Neuronal stem cell (in vitro differentiated cells): Measurements from ENCODE around the gene ACTL6A.

Experiments used
- DNase-seq: peaks from one replicate; pipeline ENCODE4 v3.0.0-alpha.2; 2013; ENCODE audit warnings: low spot score
- H2AFZ ChIP-seq: one replicate; pipeline ENCODE4 v1.6.1; 2013; ENCODE audit warnings: mild to moderate bottlenecking, low read length, inconsistent platforms
- H2AK5ac ChIP-seq: 2 replicates; pipeline ENCODE4 v1.6.1; 2013; ENCODE audit warnings: low read depth, mild to moderate bottlenecking, inconsistent platforms, low read length, moderate library complexity, mixed read lengths
- H2BK120ac ChIP-seq: 2 replicates; pipeline ENCODE4 v1.6.1; 2013; ENCODE audit warnings: low read depth, mild to moderate bottlenecking, inconsistent platforms, low read length, moderate library complexity, mixed read lengths
- H2BK12ac ChIP-seq: one replicate; pipeline ENCODE4 v1.6.1; 2013; ENCODE audit warnings: low read length, inconsistent platforms
- H2BK15ac ChIP-seq: 2 replicates; pipeline ENCODE4 v1.6.1; 2013; ENCODE audit warnings: mild to moderate bottlenecking, low read length, inconsistent platforms, mixed read lengths
- H2BK5ac ChIP-seq: one replicate; pipeline ENCODE4 v1.6.1; 2013; ENCODE audit warnings: inconsistent platforms, mild to moderate bottlenecking, low read length, moderate library complexity
- H3K14ac ChIP-seq: one replicate; pipeline ENCODE4 v1.6.1; 2013; ENCODE audit warnings: low read length, inconsistent platforms
- H3K18ac ChIP-seq: 2 replicates; pipeline ENCODE4 v1.6.1; 2013; ENCODE audit warnings: low read length, inconsistent platforms
- H3K23ac ChIP-seq: 2 replicates; pipeline ENCODE4 v1.6.1; 2013; ENCODE audit warnings: low read depth, mild to moderate bottlenecking, mixed read lengths, low read length, inconsistent platforms; ENCODE audit not compliant: poor library complexity
- H3K27ac ChIP-seq: replicated peaks from 3 replicates; pipeline ENCODE4 v1.5.1; 2013; ENCODE audit warnings: low read length, inconsistent platforms
- H3K27me3 ChIP-seq, 3 experiments: 2 replicates each; pipeline ENCODE4 v1.6.1; 2013; ENCODE audit warnings: low read length in 3 of 3, mild to moderate bottlenecking in 2 of 3, inconsistent platforms in 1 of 3, low read depth in 1 of 3, mixed read lengths in 1 of 3, moderate library complexity in 1 of 3; ENCODE audit not compliant: control insufficient read depth in 3 of 3, insufficient read depth in 3 of 3
- H3K36me3 ChIP-seq, 2 donors: replicated peaks in 1 of 2; 2 replicates each; pipeline ENCODE4 v1.6.1; 2013; ENCODE audit warnings: low read length in 2 of 2; ENCODE audit not compliant: control insufficient read depth in 2 of 2, insufficient read depth in 2 of 2
- H3K4ac ChIP-seq: 2 replicates; pipeline ENCODE4 v1.6.1; 2013; ENCODE audit warnings: inconsistent platforms, mild to moderate bottlenecking, low read length, moderate library complexity
- H3K4me1 ChIP-seq, 2 donors: 1 replicate in 1 of 2; 2 replicates in 1 of 2; pipeline ENCODE4 v1.6.1; 2013; ENCODE audit warnings: low read length in 2 of 2, low read depth in 1 of 2; ENCODE audit not compliant: control insufficient read depth in 2 of 2, insufficient read depth in 1 of 2
- H3K4me2 ChIP-seq: one replicate; pipeline ENCODE4 v1.6.1; 2013; ENCODE audit warnings: mild to moderate bottlenecking, low read length, inconsistent platforms; ENCODE audit not compliant: insufficient read depth, poor library complexity, severe bottlenecking
- H3K4me3 ChIP-seq, 2 donors: 2 replicates each; pipeline ENCODE4 v1.5.1; 2013; ENCODE audit warnings: low read length in 2 of 2, mild to moderate bottlenecking in 2 of 2, inconsistent platforms in 1 of 2, moderate library complexity in 1 of 2
- H3K79me1 ChIP-seq: one replicate; pipeline ENCODE4 v1.6.1; 2013; ENCODE audit warnings: low read depth, mild to moderate bottlenecking, inconsistent platforms, low read length, moderate library complexity
- H3K9ac ChIP-seq: one replicate; pipeline ENCODE4 v1.6.1; 2013; ENCODE audit warnings: mild to moderate bottlenecking, low read depth, low read length, inconsistent platforms; ENCODE audit not compliant: poor library complexity
- H3K9me3 ChIP-seq, 2 donors: replicated peaks in 1 of 2; 2 replicates each; pipeline versions ENCODE3 to v1.6.1; 2013; ENCODE audit warnings: low read length in 2 of 2, mild to moderate bottlenecking in 2 of 2, inconsistent platforms in 1 of 2, low read depth in 1 of 2, mixed read lengths in 1 of 2, moderate library complexity in 1 of 2; ENCODE audit not compliant: control insufficient read depth in 2 of 2, insufficient read depth in 1 of 2
- H4K8ac ChIP-seq: one replicate; pipeline ENCODE4 v1.6.1; 2013; ENCODE audit warnings: low read depth, mild to moderate bottlenecking, inconsistent platforms, low read length, moderate library complexity
- H4K91ac ChIP-seq: one replicate; pipeline ENCODE4 v1.6.1; 2013; ENCODE audit warnings: low read length, low read depth, mild to moderate bottlenecking, inconsistent platforms; ENCODE audit not compliant: poor library complexity
- WGBS, 2 donors: extraction: QIAGEN DNeasy Blood & Tissue Kit; methylation state at CpG; one replicate each; pipeline ENCODE4 v1.1.7; 2013; ENCODE audit warnings: missing lambda C conversion rate in 2 of 2, mixed read lengths in 1 of 2; ENCODE audit not compliant: insufficient read length in 2 of 2, insufficient replicate concordance in 1 of 2; ENCODE audit errors: extremely low coverage in 2 of 2; 5-methylcytosine and 5-hydroxymethylcytosine counted together

ACTL6A gene

DNA sequence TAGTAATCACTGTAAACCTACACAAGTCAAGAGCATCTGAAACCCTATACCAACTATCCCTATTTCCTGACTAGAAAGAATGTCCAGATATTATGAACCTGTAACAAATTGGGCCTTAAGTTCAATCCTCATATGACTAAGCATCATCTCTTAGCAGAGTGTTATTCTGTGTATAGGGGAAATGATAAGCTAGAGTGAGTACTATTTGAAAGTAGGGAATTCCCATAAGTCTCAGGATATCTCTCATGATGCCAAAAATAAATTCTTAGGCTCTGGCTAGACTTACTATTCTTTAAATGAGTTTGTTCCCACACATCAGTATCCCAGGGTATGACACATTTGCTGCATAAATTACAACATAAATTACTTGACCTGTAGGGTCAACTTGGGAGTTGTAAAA, 26.4 kb downstream of the ACTL6A start:
- H3K36me3 ChIP-seq: peaks cover 17 to 98% of the 10 kb centered on the region in 2 donors
- no peak overlapping the region for H2AK5ac ChIP-seq
- no peak overlapping the region for H2BK5ac ChIP-seq
- H3K14ac ChIP-seq: no peak overlapping the region
- no peak overlapping the region for H4K8ac ChIP-seq
- no peak overlapping the region for H3K4me3 ChIP-seq
- no peaks in the 10 kb centered on the region for H3K4me1 ChIP-seq
- no peak overlapping the region for H2BK12ac ChIP-seq
- H3K18ac ChIP-seq: no peak overlapping the region
- no peak overlapping the region for H2BK120ac ChIP-seq
- H3K27ac ChIP-seq: no peak overlapping the region
- no peaks in the 10 kb centered on the region for H3K27me3 ChIP-seq
- no peak overlapping the region for H2BK15ac ChIP-seq
- no peak overlapping the region for H2AFZ ChIP-seq
- H3K4me2 ChIP-seq: no peak overlapping the region
- H3K79me1 ChIP-seq: no peaks in the 10 kb centered on the region
- no peak for DNase-seq
- H4K91ac ChIP-seq: no peak overlapping the region
- H3K23ac ChIP-seq: no peak overlapping the region
- H3K4ac ChIP-seq: no peak overlapping the region
- H3K9me3 ChIP-seq: no peaks in the 10 kb centered on the region
- H3K9ac ChIP-seq: no peak overlapping the region

DNA sequence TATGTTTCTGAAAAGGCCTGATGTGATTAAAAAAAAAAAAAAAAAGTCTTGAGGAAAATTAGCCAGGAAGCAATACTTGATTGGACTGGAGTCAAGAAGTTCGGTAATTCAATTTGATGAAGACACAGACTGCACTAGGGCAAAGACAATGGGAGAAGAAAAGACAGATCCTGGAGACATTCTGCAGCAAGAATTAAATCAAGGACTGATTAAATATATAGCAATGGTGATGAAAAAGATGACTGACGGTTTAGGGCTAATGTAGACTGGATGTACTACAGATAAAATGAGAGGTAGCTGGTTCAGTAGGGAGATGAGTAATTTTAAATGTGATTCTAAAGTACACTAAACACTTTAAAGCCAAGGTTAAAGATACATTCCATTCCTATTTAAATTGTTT, 27.9 kb downstream of the ACTL6A start:
- H3K27me3 ChIP-seq: no peaks in the 10 kb centered on the region
- H2AFZ ChIP-seq: no peak overlapping the region
- H3K18ac ChIP-seq: no peak overlapping the region
- no peak overlapping the region for H3K9ac ChIP-seq
- WGBS, 2 donors: no CpG with 5 or more reads among the region's 2 CpGs
- no peak overlapping the region for H2BK120ac ChIP-seq
- no peak overlapping the region for H3K4me2 ChIP-seq
- H2BK5ac ChIP-seq: no peak overlapping the region
- H3K79me1 ChIP-seq: no peaks in the 10 kb centered on the region
- H3K36me3 ChIP-seq: peaks cover 20 to 98% of the 10 kb centered on the region in 2 donors
- no peak overlapping the region for H3K23ac ChIP-seq
- no peak overlapping the region for H2BK12ac ChIP-seq
- no peak overlapping the region for H3K4ac ChIP-seq
- no peak overlapping the region for H4K91ac ChIP-seq
- H2AK5ac ChIP-seq: no peak overlapping the region
- H3K4me1 ChIP-seq: no peaks in the 10 kb centered on the region
- H2BK15ac ChIP-seq: no peak overlapping the region
- no peak overlapping the region for H3K4me3 ChIP-seq
- no peak overlapping the region for H3K14ac ChIP-seq
- H3K9me3 ChIP-seq: no peaks in the 10 kb centered on the region
- H3K27ac ChIP-seq: no peak overlapping the region
- DNase-seq: no peak
- H4K8ac ChIP-seq: no peak overlapping the region

DNA sequence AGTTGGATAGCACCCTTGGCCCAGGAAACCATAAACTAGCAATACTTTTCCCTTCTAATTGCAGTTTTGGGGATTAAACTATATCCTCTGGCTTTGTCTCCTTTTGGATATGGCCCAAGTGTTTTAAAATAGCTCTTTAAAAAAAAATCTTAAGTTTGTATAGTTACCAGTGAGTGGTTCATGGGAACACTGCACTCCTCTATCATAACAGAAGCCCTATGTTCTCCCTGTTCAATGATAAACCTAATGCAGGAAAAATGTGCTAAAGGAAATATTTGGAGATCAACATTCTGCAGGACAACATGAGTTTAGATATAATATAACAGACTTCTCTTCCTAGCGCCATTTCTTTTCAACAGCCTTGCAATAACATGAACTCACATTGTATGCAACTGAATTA, 28.6 kb downstream of the ACTL6A start:
- H2BK5ac ChIP-seq: no peak overlapping the region
- H3K4me3 ChIP-seq: no peak overlapping the region
- no peaks in the 10 kb centered on the region for H3K4me1 ChIP-seq
- H4K8ac ChIP-seq: no peak overlapping the region
- no peak overlapping the region for H2AK5ac ChIP-seq
- no peak overlapping the region for H3K4ac ChIP-seq
- H2BK15ac ChIP-seq: no peak overlapping the region
- no peak overlapping the region for H2BK120ac ChIP-seq
- H3K79me1 ChIP-seq: no peaks in the 10 kb centered on the region
- no peak overlapping the region for H2AFZ ChIP-seq
- H3K36me3 ChIP-seq: peaks cover 20 to 98% of the 10 kb centered on the region in 2 donors
- WGBS, 2 donors: no CpG with 5 or more reads among the region's 1 CpG
- no peak for DNase-seq
- no peaks in the 10 kb centered on the region for H3K27me3 ChIP-seq
- H4K91ac ChIP-seq: no peak overlapping the region
- H3K9me3 ChIP-seq: no peaks in the 10 kb centered on the region
- H3K9ac ChIP-seq: no peak overlapping the region
- no peak overlapping the region for H3K14ac ChIP-seq
- no peak overlapping the region for H3K4me2 ChIP-seq
- no peak overlapping the region for H3K27ac ChIP-seq
- no peak overlapping the region for H3K18ac ChIP-seq
- no peak overlapping the region for H2BK12ac ChIP-seq
- no peak overlapping the region for H3K23ac ChIP-seq

DNA sequence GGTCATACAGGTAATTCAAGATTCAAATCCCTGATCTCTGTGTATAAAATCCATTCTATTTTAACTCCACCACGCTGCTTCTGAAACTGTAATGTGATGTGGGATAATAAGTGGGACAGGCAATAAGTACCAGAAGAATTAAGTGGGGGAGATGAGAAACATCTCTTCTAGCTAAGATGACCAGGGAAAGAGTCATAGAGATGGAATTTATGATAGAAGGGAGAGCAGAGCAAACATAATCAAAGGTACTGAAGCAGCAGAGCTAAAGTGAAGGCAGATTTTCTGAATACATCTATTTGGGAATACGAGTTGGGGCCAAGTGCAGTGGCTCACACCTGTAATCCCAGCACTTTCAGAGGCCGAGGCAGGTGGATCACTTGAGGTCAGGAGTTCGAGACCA, 36.8 kb downstream of the ACTL6A start:
- H3K4me1 ChIP-seq: peaks cover 0 to 3% of the 10 kb centered on the region in 2 donors
- H4K8ac ChIP-seq: no peak overlapping the region
- no peaks in the 10 kb centered on the region for H3K9me3 ChIP-seq
- WGBS, 2 donors: no CpG with 5 or more reads among the region's 4 CpGs
- H3K18ac ChIP-seq: no peak overlapping the region
- peaks cover 24 to 87% of the 10 kb centered on the region in 2 donors for H3K36me3 ChIP-seq
- no peak overlapping the region for H3K9ac ChIP-seq
- no peak for DNase-seq
- H2BK120ac ChIP-seq: no peak overlapping the region
- H3K4me3 ChIP-seq: no peak overlapping the region
- H2AK5ac ChIP-seq: no peak overlapping the region
- peaks cover 4% of the 10 kb centered on the region for H3K79me1 ChIP-seq
- no peak overlapping the region for H3K27ac ChIP-seq
- H2BK12ac ChIP-seq: no peak overlapping the region
- no peak overlapping the region for H2AFZ ChIP-seq
- no peak overlapping the region for H2BK5ac ChIP-seq
- no peak overlapping the region for H3K4me2 ChIP-seq
- no peak overlapping the region for H3K4ac ChIP-seq
- H3K27me3 ChIP-seq: no peaks in the 10 kb centered on the region
- H3K23ac ChIP-seq: no peak overlapping the region
- H4K91ac ChIP-seq: no peak overlapping the region
- H3K14ac ChIP-seq: no peak overlapping the region
- H2BK15ac ChIP-seq: no peak overlapping the region
